Activated CD8-positive, alpha-beta memory T cell treated with anti-CD3 and anti-CD28 coated beads for 36 hours (primary cell): ENCODE data around the gene PSMA2. TPM values are rescaled to one million over a fixed set of nuclear protein-coding genes. Genes with fewer than 3 reads are reported as not detected.

Source experiments
- CTCF ChIA-PET: fragments of 350-600 bp; sonication (Branson Sonifier 250); formaldehyde crosslinking; loops from one replicate; lab custom pipeline; 2021; ENCODE audit warnings: antibody characterized with exemption; lab: Charles Lee
- POLR2A ChIA-PET: fragments of 350-600 bp; sonication (Branson Sonifier 250); formaldehyde crosslinking; loops from one replicate; lab custom pipeline; 2021; ENCODE audit warnings: antibody characterized with exemption; lab: Charles Lee
- total RNA-seq, 2 experiments: library from RNA; stranded (reverse); gene quantifications; one replicate each; pipeline ENCODE4 v1.2.3, GENCODE V29; 2021

The PSMA2 gene
- 100 to 1,000 TPM; 185 to 191 TPM for total RNA-seq

GRCh38 chr7:42931834-42932651 is at the start of gene PSMA2, which contains the start of gene MRPL32:
Gene PSMA2, minus strand, starts transcription at chr7:42932174. Its CDS starts 16 bp downstream, at chr7:42932158.
Gene MRPL32, plus strand, starts transcription at chr7:42932376. Its CDS starts 11 bp downstream, at chr7:42932387.
- ChIA-PET POLR2A (interaction anchor here (0.6 to 1.5 kb wide), 8 partner anchors 12 to 994 kb away, joined by 3 to 7 read pairs (median 4); partner anchors contain the start of genes C7orf25 and UBE2D4), CTCF (interaction anchor here (0.9 to 4.3 kb wide), 4 partner anchors 9 to 19 kb away, joined by 3 to 17 read pairs (median 3); partner anchors contain the start of gene C7orf25)

- ChIA-PET CTCF (no interaction called here), POLR2A (no interaction called here)
Observed at GRCh38 chr7:42981601-42982000, 49.6 kb upstream of the PSMA2 start.

GRCh38 chr7:42980514-42980913 is 48.5 kb upstream of the PSMA2 start:
- CTCF ChIA-PET = no interaction called here
- POLR2A ChIA-PET = no interaction called here

- POLR2A ChIA-PET = no interaction called here
- CTCF ChIA-PET = no interaction called here
Observed at GRCh38 chr7:42980084-42980483, 48.1 kb upstream of the PSMA2 start.

GRCh38 chr7:42978496-42978895 is 46.5 kb upstream of the PSMA2 start:
- CTCF ChIA-PET = no interaction called here
- POLR2A ChIA-PET = no interaction called here

GRCh38 chr7:42976371-42976770 is 44.4 kb upstream of the PSMA2 start:
- CTCF ChIA-PET = no interaction called here
- POLR2A ChIA-PET = no interaction called here

GRCh38 chr7:42972699-42973500 is 40.9 kb upstream of the PSMA2 start:
- ChIA-PET CTCF (no interaction called here), POLR2A (no interaction called here)

- ChIA-PET POLR2A (no interaction called here), CTCF (no interaction called here)
Observed at GRCh38 chr7:42967391-42967790, 35.4 kb upstream of the PSMA2 start.

GRCh38 chr7:42964849-42965805 is 33.2 kb upstream of the PSMA2 start:
- POLR2A ChIA-PET = no interaction called here
- CTCF ChIA-PET = interaction anchor here (0.6 kb wide), 1 partner anchor 1025 kb away, joined by 3 read pairs; no protein-coding TSS in a partner anchor

GRCh38 chr7:42964293-42964692 is 32.3 kb upstream of the PSMA2 start:
- ChIA-PET CTCF (no interaction called here), POLR2A (no interaction called here)

GRCh38 chr7:42961170-42961569 is 29.2 kb upstream of the PSMA2 start:
- POLR2A ChIA-PET = no interaction called here
- CTCF ChIA-PET = no interaction called here

- ChIA-PET POLR2A (no interaction called here), CTCF (no interaction called here)
Observed at GRCh38 chr7:42960762-42961161, 28.8 kb upstream of the PSMA2 start.

- ChIA-PET CTCF (no interaction called here), POLR2A (no interaction called here)
Observed at GRCh38 chr7:42959549-42959948, 27.6 kb upstream of the PSMA2 start.

- CTCF ChIA-PET = no interaction called here
- POLR2A ChIA-PET = no interaction called here
Observed at GRCh38 chr7:42956062-42956461, 24.1 kb upstream of the PSMA2 start.

GRCh38 chr7:42953994-42954393 is 22.0 kb upstream of the PSMA2 start:
- POLR2A ChIA-PET = no interaction called here
- CTCF ChIA-PET = no interaction called here

GRCh38 chr7:42952328-42952727 is 20.4 kb upstream of the PSMA2 start:
- CTCF ChIA-PET = no interaction called here
- POLR2A ChIA-PET = no interaction called here

- POLR2A ChIA-PET = no interaction called here
- CTCF ChIA-PET = no interaction called here
Observed at GRCh38 chr7:42950417-42950816, 18.4 kb upstream of the PSMA2 start.

GRCh38 chr7:42947521-42947920 is 15.5 kb upstream of the PSMA2 start:
- CTCF ChIA-PET = no interaction called here
- POLR2A ChIA-PET = no interaction called here

GRCh38 chr7:42946627-42946950 is 14.6 kb upstream of the PSMA2 start:
- CTCF ChIA-PET = interaction anchor here (1.9 kb wide), 1 partner anchor 493 kb away, joined by 5 read pairs; no protein-coding TSS in a partner anchor
- POLR2A ChIA-PET = no interaction called here
